Panc1 (cell line): ENCODE results near the gene ACOT4.
A peak's percentile ranks its signal among the peaks of the same experiment; 100 is the strongest.

ENCODE experiments used
- CTCF ChIP-seq: fragments of 450-650 bp; IDR thresholded peaks from 2 replicates; pipeline ENCODE4 v1.5.1; 2017; ENCODE audit warnings: mild to moderate bottlenecking
- POLR2AphosphoS5 ChIP-seq: IDR thresholded peaks from 2 replicates; pipeline ENCODE4 v1.6.1; 2012; ENCODE audit warnings: mild to moderate bottlenecking, low read depth, low read length, moderate library complexity
- REST ChIP-seq, 2 experiments: IDR thresholded peaks; 2 replicates each; pipeline ENCODE4 v1.6.1; 2011 to 2012; ENCODE audit warnings: low read depth in 2 of 2, control low read depth in 1 of 2, low read length in 1 of 2, mild to moderate bottlenecking in 1 of 2, moderate library complexity in 1 of 2; ENCODE audit not compliant: insufficient read depth in 1 of 2

GRCh38 chr14:73633116-73634010 lies 41.7 kb downstream of the ACOT4 start:
- TF ChIP-seq CTCF (peak; percentile 88), POLR2AphosphoS5 (no peak), REST (IDR thresholded peaks at IDR 0.05; ENCODE audit: insufficient read depth in 1 of 2, low read depth in 2 of 2, low read length in 1 of 2) (no peak)
